HG02943 (cell line): ENCODE measurements around the gene TNS1.
"Not testable (repeated sequence)": the region's sequence is repeated elsewhere in the genome, so short reads cannot be mapped to it uniquely, and the experiment has no call there.

ENCODE experiments used
- ATAC-seq: cut with Tn5 transposase; IDR thresholded peaks from one replicate; pipeline ENCODE4 v1.9.1; 2021; ENCODE audit warnings: mild to moderate bottlenecking, low read depth, moderate library complexity; ENCODE audit not compliant: unreplicated experiment

The TNS1 gene

GRCh38 chr2:217793566-217794132 lies 209.1 kb downstream of the TNS1 start:
- no peak for ATAC-seq

DNA sequence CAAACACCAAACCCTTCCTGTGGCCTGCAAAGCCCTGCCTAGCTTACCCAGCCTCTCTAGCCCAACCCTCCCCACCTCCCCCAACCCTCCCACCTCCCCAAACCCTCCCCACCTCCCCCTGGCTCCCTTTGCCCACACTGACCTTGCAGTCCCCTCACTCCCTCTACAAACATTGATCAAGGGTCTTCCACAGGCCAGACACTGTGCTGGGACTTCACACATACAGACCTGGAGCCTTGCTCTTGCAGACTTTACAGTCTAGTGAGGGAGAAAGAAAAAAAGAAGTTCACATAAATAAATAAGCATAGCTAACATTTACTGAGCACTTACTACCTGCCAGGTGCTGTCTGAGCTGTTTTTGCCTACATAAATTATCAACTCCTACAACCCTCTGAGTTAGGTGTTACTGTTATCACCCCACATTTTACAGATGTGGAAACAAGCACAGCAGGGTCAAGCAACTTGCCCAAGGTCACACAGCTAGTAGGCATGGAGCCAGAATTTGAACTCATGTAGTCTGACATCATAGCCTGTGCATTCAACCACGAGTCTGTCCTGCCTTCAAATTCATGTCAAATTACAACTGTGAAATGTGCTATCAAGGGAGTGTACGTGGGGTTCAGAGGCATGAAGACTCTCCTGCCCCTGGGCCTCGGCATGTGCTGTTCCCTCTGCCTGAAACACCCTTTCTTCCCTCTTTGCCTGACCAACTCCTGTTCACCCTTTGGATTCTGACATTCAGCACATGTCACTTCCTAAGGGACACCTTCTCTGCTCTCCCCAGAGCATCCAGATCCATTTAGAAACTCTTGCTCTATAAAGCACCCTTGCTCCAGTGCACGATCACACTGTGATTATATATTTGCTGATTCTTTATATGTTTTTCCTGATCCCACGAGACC lies 209.9 kb downstream of the TNS1 start:
- ATAC-seq: no peak

- no peak for ATAC-seq
These were observed 211.2 kb downstream of the TNS1 start for GRCh38 chr2:217791551-217791950.

DNA sequence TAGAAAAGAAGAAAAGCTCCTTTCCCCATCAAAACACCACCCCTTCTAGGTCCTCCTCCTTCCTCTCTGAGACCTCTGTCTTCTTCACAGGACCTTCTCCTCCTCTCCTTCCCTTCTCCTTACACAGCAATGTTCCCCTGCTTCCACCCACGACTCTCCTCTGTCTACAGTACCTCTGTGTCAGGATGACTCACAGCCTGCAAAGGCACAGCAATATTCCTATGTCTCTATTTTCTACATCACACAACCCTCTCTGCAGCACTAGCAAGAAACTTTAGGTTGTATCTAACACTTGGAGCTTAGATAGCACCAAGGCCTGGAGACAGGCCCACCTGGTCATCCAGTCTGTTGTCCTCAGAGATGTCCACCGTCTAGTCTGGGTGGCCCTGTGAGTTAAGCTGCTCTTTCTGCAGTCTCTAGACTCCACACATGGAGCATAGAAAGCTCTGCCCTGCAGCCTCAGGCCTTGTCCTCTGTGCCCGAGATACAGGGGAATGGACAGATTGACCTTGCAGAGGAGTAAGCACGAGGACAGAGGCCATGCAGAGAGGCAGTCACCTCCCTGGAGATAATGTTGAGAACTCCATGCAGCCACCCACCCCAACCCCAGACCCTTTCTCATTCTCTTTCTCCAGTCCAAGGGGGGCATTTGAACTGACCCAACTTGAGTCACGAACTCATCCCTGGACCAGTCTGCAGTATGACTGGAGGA lies 212.0 kb downstream of the TNS1 start:
- no peak for ATAC-seq

DNA sequence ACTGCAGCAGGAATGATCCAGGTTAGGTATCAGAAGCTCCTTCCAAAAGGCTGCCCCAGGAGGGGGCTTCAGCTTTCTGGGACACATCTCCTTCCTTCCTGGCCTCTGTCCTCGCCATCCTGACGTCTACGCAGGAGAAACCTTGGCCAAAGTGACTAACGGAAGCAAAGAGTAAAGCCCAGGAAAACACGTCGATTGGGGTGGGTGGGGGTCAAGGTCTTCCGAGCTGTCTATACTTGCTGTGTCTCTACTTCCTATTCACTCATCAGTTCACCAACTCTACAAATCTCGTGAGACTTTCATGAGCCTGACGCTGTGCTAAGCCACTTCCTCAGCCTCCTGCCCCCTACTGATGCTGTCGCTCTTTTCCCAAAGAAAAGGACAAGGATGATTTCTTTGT lies 212.6 kb downstream of the TNS1 start:
- ATAC-seq: no peak

- no peak for ATAC-seq
These were observed 213.0 kb downstream of the TNS1 start for GRCh38 chr2:217789736-217790181.

DNA sequence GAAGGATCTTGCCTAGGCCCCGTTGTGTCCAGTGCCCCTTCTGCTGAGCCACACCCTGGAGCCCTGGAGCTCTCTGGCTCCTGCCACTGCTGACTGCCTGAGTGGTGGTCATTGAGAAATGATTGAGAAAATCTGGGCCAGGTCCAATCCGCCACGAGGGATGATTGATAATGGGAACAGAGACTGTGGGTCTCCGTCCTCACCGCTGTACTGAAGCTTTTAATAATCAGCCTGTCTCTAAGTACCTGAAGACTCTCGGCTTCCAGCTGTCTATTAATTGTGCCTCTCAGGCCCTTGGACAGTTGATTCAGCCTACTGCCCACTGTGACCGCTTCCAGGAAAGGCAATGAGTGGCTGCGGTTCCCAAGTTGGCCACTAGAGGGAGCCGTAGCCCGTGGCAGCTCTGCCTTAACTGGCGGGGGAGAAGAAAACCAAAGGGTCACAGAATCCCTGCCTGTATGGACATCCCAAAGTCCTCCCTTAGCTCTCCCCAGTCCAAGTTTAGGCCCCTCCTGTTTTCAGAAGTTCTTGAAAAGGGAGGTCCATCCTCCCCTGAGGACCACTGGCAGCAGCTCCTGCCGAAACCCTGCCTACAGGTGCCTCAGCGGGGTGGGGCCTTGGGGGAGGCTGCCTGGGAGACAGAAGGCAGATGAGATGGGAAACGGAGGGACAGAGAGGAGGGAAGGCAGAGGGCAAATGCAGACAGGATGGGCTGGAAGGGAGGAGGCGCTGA lies 213.6 kb downstream of the TNS1 start:
- no peak for ATAC-seq

DNA sequence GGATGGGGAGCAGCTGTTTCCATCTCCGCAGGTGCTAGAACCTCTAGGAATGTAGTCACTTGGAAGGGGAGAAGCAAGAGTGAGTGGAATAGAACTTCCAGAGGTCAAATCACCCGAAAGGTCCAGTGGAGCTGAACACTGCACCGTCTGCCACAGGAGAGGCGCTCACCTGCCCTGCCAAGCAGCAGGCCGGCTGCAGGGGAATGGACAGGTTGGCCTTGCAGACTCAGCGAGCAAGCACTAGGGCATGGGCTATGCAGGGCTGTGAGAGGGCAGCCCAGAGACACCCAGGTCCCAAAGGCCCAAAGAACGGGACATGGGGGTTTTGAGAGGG lies 214.2 kb downstream of the TNS1 start:
- no peak for ATAC-seq

GRCh38 chr2:217787160-217787877 lies 215.5 kb downstream of the TNS1 start:
- no peak for ATAC-seq

DNA sequence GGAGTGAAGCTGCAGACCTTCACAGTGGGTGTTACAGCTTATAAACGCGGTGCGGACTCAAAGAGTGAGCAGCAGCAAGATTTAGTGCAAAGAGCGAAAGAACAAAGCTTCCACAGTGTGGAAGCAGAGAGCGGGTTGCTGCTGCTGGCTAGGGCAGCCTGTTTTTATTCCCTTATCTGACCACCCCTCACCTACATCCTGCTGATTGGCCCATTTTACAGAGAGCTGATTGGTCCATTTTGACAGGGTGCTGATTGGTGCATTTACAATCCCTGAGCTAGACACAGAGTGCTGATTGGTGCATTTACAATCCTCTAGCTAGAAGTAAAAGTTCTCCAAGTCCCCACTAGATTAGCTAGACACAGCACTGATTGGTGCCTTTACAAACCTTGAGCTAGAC lies 216.2 kb downstream of the TNS1 start:
- ATAC-seq: not testable (repeated sequence)

GRCh38 chr2:217785544-217786045 lies 217.2 kb downstream of the TNS1 start:
- ATAC-seq: no peak

DNA sequence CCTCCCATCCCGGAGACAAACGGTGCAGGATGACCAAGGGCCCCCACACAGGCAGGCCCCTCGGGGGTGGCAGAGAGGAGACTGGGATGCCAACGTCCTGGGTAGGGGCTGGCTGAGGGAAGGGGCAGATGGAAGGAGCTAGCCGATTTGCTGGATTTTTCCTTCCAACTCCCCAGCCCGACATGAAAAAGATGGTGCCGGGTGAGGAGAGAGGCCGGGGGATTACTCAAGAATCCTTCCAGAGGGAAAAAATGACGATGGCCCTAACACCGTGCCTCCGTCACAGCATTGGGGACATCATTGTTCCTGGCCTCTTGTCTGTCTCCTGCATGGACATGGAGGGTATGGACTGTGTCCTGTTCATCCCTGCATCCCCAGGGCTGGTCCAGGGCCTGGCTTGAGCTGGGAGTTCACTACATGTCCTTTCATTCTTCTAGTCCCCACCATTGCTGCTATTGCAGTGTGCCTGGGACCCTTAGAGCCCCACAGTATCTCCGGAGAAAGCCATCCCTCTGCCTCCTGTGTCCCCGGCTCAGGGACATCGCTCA lies 217.7 kb downstream of the TNS1 start:
- ATAC-seq: no peak

- no peak for ATAC-seq
These were observed 219.6 kb downstream of the TNS1 start for GRCh38 chr2:217783243-217783642.

DNA sequence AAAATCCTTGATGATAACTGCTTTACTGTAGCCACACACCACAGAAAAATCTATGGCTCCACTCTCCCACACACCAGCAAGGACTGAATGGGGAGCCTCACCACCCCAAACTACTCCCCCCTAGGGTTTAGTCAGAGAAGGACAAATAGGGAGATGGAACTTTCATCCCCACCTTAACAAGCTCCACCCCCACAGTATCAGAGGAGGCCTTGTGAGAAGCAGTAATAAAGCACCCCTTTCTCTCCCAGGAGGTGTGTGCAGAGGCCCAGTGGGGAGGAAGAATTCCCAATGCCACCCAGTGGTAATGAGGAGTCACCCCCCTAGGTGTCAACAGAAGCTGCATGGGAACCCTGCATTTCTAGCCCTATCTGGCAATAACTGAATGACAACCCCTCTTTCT lies 224.9 kb downstream of the TNS1 start:
- no peak for ATAC-seq

DNA sequence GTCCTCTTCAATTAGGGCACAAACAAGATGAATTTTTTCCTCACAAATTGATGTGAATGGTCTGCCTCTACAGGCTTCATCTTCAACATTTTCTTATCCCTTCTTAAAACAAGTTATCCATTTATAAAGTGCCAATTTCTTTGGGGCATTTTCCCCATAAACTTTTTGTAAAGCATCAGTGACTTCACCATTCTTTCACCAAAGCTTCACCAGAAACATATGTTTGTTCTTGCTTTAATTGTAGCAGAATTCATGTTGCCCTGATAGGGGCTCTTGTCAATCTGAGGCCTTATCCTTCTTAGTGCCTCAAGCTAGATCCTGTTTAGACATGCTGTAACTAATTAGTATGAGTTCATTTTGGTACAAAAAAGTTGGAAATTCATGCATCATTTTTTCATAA lies 226.2 kb downstream of the TNS1 start:
- ATAC-seq: no peak

GRCh38 chr2:217775920-217776503 lies 226.8 kb downstream of the TNS1 start:
- no peak for ATAC-seq

GRCh38 chr2:217774232-217774631 lies 228.6 kb downstream of the TNS1 start:
- no peak for ATAC-seq

DNA sequence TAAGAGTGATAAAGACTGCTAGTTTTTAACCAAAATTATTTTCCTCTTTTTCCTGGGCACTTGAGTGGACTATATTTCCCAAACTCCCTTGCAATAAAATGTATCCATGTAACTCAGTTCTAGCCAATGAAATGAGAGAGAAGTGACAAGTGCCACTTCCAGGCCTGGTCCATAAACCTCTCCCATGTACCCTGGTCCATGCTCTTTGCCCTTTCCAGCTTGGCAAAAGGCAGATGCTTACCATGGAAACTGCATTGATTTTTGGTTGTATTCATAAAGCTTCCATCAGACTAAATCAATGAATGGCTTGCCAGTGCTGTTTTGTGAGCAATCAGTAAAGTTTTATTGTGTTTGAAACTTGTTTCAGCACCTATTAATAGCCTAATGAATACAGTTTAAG lies 229.3 kb downstream of the TNS1 start:
- no peak for ATAC-seq

DNA sequence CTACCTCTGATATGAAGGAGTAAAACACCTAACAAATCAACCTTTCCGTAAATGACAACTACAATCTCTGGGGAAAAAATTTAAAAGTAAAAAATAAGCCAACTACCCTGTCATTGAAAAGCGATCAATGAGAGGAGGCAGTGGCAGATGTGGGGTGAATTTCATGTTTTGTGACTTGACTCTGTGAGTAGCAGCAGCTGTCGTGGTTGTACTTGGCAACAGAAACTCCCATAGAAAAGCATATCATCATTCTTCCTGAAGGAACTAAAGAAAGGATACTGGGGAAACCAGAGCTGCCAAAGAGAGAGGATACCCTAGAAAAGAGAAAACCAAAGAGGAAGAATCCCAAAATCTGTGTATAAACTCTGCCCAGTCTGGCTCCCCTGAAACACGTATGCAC lies 236.4 kb downstream of the TNS1 start:
- ATAC-seq: no peak
